HG02759 (cell line): Measurements from ENCODE around the gene PHACTR1.

ENCODE experiments used
- ATAC-seq: cut with Tn5 transposase; IDR thresholded peaks from one replicate; pipeline ENCODE4 v1.9.1; 2021; ENCODE audit warnings: mild to moderate bottlenecking, moderate library complexity; ENCODE audit not compliant: unreplicated experiment

PHACTR1 gene

GRCh38 chr6:12844284-12845223, 128.0 kb downstream of the PHACTR1 start:
- no peak for ATAC-seq

- no peak for ATAC-seq
These were observed 128.8 kb downstream of the PHACTR1 start for GRCh38 chr6:12845224-12846004.

GRCh38 chr6:12848964-12849808, 132.6 kb downstream of the PHACTR1 start:
- no peak for ATAC-seq

GRCh38 chr6:12849809-12850198, 133.2 kb downstream of the PHACTR1 start:
- ATAC-seq, result no peak

- ATAC-seq, result no peak
These were observed 134.6 kb downstream of the PHACTR1 start for GRCh38 chr6:12851123-12851695.

GRCh38 chr6:12861603-12862002, 145.0 kb downstream of the PHACTR1 start:
- ATAC-seq, result no peak

GRCh38 chr6:12865117-12865516, 148.6 kb downstream of the PHACTR1 start:
- no peak for ATAC-seq

GRCh38 chr6:12865671-12866181, 149.2 kb downstream of the PHACTR1 start:
- ATAC-seq, result no peak

- no peak for ATAC-seq
These were observed 150.0 kb downstream of the PHACTR1 start for GRCh38 chr6:12866422-12867029.

- ATAC-seq, result no peak
These were observed 153.4 kb downstream of the PHACTR1 start for GRCh38 chr6:12869816-12870432.

GRCh38 chr6:12873691-12874090, 157.1 kb downstream of the PHACTR1 start:
- ATAC-seq, result no peak

GRCh38 chr6:12875051-12875450, 158.5 kb downstream of the PHACTR1 start:
- ATAC-seq, result no peak

- ATAC-seq, result no peak
These were observed 162.2 kb downstream of the PHACTR1 start for GRCh38 chr6:12878741-12879140.

- no peak for ATAC-seq
These were observed 166.3 kb downstream of the PHACTR1 start for GRCh38 chr6:12882761-12883290.

- ATAC-seq, result no peak
These were observed 168.4 kb downstream of the PHACTR1 start for GRCh38 chr6:12884983-12885382.

GRCh38 chr6:12886961-12887775, 170.6 kb downstream of the PHACTR1 start:
- no peak for ATAC-seq

GRCh38 chr6:12890171-12890790, 173.7 kb downstream of the PHACTR1 start:
- ATAC-seq, result no peak

- ATAC-seq, result no peak
These were observed 175.0 kb downstream of the PHACTR1 start for GRCh38 chr6:12891595-12891994.
